Esophagus muscularis mucosa (tissue), 3 donors: Measurements from ENCODE around the gene NOXA1.

Experiments used
- CTCF ChIP-seq, 3 experiments: fragments of 200-600 bp in 2 of 3; fragments of 450-650 bp in 1 of 3; sonication (generic) in 2 of 3; IDR thresholded peaks; one replicate each; pipeline ENCODE4 v1.5.1; 2017 to 2019; ENCODE audit warnings: antibody characterized with exemption in 3 of 3, mild to moderate bottlenecking in 2 of 3, moderate library complexity in 1 of 3
- POLR2AphosphoS5 ChIP-seq, 2 donors: sonication (generic); formaldehyde crosslinking; IDR thresholded peaks; one replicate each; pipeline ENCODE4 v1.6.1; 2017; ENCODE audit warnings: antibody characterized with exemption in 2 of 2

- TF ChIP-seq CTCF (IDR thresholded peaks at IDR 0.05) (no peak), POLR2AphosphoS5 (IDR thresholded peaks at IDR 0.05) (no peak)
Measured at GRCh38 chr9:137465000-137465719, 42.0 kb downstream of the NOXA1 start.
